Uterus (tissue), 2 donors: ENCODE data around the gene PKD1.
"Not testable (repeated sequence)": the region's sequence is repeated elsewhere in the genome, so short reads cannot be mapped to it uniquely, and the experiment has no call there.

Experiments used
- CTCF ChIP-seq, 4 experiments: fragments of 200-600 bp in 2 of 4; fragments of 450-650 bp in 2 of 4; sonication (generic) in 2 of 4; IDR thresholded peaks; one replicate each; pipeline ENCODE4 v1.5.1; 2016 to 2019; ENCODE audit warnings: antibody characterized with exemption in 4 of 4, mild to moderate bottlenecking in 2 of 4, moderate library complexity in 1 of 4
- POLR2A ChIP-seq, 2 donors: fragments of 450-650 bp; IDR thresholded peaks; one replicate each; pipeline ENCODE4 v1.6.1; 2016; ENCODE audit warnings: antibody characterized with exemption in 2 of 2, mild to moderate bottlenecking in 1 of 2, moderate library complexity in 1 of 2

GRCh38 chr16:2097689-2098088, 38.0 kb downstream of the PKD1 start:
- not testable (repeated sequence) for TF ChIP-seq CTCF, POLR2A (IDR thresholded peaks at IDR 0.05)
